RCC 7860 (cell line): ENCODE data around the gene RTN4IP1.
"Not testable (repeated sequence)": the region's sequence is repeated elsewhere in the genome, so short reads cannot be mapped to it uniquely, and the experiment has no call there.

Source experiments
- DNase-seq: peaks from one replicate; pipeline ENCODE4 v3.0.0-alpha.2; 2015; ENCODE audit warnings: low spot score
- FAIRE-seq: peaks from 2 replicates; lab custom pipeline; 2012; peaks lifted over from hg19 to GRCh38; lab: Jason Lieb, UNC

Gene RTN4IP1

DNA sequence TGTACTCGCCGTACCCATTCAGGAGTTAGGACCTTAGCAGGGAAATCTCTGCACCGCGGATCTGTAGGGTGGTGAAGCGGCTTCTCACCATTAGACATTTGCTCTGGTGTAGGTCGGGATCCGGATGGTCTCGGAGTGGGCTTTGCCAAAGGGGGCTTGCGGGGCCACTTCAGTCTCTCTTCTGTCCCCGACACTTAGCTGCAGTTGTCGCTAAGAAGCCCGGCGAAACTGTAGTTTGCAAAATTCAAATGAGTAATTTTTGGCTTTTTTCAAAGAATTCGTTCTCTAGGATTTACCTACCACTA is 513 bp upstream of the RTN4IP1 start:
- no peak for FAIRE-seq

DNA sequence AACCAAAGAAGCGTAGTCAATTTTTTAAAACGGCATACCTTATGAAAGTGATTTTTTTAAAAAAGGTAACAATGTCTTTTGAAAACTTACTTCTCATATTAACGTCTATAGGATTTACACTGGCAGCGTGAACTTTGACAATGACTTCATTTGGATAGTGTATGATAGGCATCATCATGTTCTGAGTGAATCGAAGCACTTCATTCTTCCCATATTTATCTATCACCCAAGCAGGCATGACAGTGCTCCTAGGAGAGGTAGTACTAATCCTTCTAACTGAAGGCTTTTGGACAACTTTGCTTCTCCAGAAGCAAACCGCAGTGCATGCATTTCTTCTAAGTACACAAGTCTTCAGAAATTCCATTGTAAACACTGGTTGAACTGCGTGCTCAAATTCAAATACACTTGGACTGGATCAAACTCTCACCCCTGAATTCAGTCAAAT is 618 bp downstream of the RTN4IP1 start:
- DNase-seq, result no peak
- FAIRE-seq, result no peak

More for the DNA sequence above, 513 bp upstream of the RTN4IP1 start:
- DNase-seq, result no peak

- not testable (repeated sequence) for DNase-seq, FAIRE-seq
Observed at GRCh38 chr6:106627760-106628159, 1.5 kb downstream of the RTN4IP1 start.

DNA sequence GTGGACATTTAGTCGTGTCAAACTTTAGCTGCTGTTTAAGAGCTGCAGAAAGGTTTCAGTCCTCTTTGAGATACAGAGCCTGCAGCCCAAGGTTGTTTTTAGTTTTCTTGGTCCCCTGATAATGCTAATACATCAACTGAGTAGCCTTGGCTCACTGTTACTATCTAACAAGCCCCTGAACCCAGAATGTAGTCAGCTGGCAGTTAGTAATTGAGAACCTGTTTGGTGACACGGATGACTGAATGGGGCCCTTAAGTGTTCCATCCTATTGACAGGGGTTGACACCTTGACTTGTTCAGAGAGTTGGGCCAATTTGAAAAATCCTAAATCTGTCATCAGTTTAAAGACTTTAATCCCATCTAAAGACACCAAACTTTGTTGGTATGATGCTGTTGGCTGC is 2.8 kb downstream of the RTN4IP1 start:
- FAIRE-seq (no peak), DNase-seq (no peak)

DNA sequence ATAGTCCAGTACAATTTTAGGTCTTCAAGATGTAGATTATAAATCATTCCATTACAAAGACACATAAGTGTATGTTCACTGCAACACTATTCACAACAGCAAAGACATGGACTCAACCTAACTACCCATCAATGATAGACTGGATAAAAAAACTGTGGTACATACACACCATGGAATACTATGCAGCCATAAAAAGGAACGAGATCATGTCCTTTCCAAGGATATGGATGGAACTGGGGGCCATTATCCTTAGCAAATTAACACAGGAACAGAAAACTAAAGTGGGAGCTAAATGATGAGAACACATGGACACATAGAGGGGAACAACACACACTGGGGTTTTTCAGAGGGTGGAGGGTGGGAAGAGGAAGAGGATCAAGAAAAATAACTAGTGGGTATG is 6.3 kb downstream of the RTN4IP1 start:
- no peak for DNase-seq
- no peak for FAIRE-seq

GRCh38 chr6:106622412-106622811 is 6.9 kb downstream of the RTN4IP1 start:
- DNase-seq, result no peak
- no peak for FAIRE-seq

GRCh38 chr6:106620931-106621672 is 8.2 kb downstream of the RTN4IP1 start:
- DNase-seq (no peak), FAIRE-seq (no peak)

DNA sequence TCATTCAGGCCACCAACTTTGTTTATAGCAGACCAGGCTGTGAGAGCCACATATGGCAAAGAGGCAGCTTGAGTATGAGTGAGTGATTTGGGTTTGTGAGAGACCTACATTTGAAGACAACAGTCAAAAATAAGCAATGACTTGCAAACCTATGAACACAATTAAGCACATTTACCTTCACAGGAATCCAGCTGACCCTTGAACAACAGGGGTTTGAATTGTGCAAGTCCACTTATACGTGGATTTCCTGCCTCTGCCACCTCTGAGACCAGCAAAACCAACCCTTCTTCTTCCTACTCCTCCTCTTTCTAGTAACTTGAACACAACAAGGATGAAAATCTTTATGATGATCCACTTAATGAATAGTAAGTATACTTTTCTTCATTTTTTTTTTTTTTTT is 10.1 kb downstream of the RTN4IP1 start:
- DNase-seq, result no peak
- no peak for FAIRE-seq

DNA sequence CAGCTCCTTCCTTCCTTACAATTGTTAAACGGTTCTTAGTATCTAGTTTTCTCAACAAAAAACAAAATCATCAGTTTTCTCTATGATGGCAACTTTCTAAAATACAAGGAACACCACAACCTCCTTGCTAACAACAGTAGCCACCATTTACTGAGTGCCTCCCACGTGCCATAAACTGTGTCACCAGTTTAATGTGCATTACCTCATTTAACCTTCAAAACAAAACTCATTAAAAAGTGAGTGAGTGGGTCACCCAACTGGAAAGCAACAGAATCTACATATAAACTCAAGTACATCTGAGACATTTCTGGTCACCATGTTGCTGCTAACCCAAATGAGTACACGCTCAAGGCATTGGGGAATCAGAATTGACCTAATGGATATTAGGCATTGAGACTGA is 11.0 kb downstream of the RTN4IP1 start:
- no peak for FAIRE-seq
- DNase-seq, result no peak

GRCh38 chr6:106617857-106618256 is 11.4 kb downstream of the RTN4IP1 start:
- FAIRE-seq, result no peak
- no peak for DNase-seq

DNA sequence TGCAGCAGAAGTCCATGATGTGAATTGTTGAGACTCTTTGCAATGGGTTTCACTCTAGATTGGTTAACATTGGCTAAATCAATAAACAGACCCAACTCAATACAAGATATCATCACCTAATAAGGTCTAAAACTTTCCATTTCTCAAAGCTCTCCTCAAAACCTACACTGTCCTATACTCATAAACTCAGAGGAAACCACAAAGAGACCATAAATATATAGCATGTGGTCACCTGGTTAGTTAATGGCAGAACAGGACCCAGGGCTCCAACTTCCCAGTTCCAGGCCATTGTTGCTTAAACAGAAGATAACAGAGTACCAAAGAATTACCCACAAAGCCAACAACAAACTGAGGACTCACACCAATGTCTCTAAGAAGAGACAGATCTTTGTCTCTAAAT is 12.0 kb downstream of the RTN4IP1 start:
- no peak for FAIRE-seq
- no peak for DNase-seq

- FAIRE-seq (no peak), DNase-seq (no peak)
Observed at GRCh38 chr6:106614592-106615257, 14.6 kb downstream of the RTN4IP1 start.

- FAIRE-seq (no peak), DNase-seq (no peak)
Observed at GRCh38 chr6:106614166-106614565, 15.1 kb downstream of the RTN4IP1 start.

DNA sequence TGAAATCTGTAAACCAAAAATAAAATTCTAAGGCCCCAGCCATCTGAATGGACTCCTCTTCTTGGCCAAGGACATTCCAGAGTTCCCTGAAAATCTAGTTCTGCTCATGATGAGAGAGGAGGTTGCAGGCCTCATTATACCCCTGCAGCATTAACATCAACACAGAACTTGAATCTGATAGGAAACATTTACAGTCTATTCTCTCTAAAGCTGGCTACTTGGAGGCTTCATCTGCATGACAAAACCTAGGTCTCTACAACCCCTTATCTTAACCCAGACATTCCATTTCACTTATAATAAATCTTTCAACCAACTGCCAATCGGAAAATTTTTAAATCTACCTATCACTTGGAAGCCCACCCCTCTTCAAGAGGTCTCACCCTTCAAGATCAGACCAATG is 15.7 kb downstream of the RTN4IP1 start:
- FAIRE-seq, result no peak
- no peak for DNase-seq

GRCh38 chr6:106612671-106613416 is 16.5 kb downstream of the RTN4IP1 start:
- DNase-seq (no peak), FAIRE-seq (no peak)

- FAIRE-seq, result no peak
Observed at GRCh38 chr6:106611030-106611429, 18.3 kb downstream of the RTN4IP1 start.

DNA sequence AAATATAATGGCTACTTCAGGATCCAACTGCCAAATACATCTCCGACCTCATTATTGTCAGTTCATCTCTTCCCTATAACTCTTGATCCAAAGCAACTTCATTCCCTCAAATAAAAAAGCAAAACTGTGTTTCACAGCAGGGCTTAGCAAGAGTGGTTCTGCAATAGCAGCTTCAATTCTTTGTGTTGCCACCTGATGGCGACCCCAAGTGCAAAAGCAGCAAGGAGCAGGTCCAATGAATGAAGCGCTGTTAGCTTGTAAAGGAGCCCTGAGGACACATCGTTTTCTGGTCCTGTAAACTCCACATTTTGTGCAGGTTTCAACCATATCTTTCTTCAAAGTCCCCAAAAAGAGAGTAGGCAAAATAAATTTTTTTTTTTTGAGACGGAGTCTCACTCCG is 19.6 kb downstream of the RTN4IP1 start:
- FAIRE-seq (no peak), DNase-seq (peak; percentile 11)

More at GRCh38 chr6:106611030-106611429, 18.3 kb downstream of the RTN4IP1 start:
- DNase-seq, result no peak

GRCh38 chr6:106608080-106608668 is 21.1 kb downstream of the RTN4IP1 start:
- DNase-seq (peak; percentile 52), FAIRE-seq (peak; percentile 73)

GRCh38 chr6:106600329-106600728 is 29.0 kb downstream of the RTN4IP1 start:
- DNase-seq (no peak), FAIRE-seq (no peak)

DNA sequence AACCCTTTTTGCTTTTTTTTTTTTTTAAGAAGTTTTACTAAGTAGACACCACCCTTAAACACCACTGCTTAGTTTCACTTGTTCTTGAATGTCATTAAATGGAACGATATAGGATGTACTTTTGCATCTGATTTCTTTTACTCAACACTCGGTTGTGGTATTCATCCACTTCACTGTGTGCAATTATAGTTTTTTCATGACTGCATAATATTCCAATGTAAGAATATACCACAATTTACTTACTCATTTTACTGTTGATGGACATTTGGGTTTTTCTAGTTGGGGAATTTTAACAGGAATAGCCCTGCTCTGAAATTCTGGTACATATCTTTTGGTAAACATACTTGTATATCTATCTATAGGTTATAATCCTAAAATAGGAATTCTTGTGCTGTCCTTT is 29.9 kb downstream of the RTN4IP1 start:
- DNase-seq (no peak), FAIRE-seq (no peak)

- peak; percentile 78 for DNase-seq
- FAIRE-seq, result peak; percentile 94
Observed at GRCh38 chr6:106591111-106591825, 38.0 kb downstream of the RTN4IP1 start.
